ENCODE measurements around the gene QARS1. TPM values are rescaled to one million over a fixed set of nuclear protein-coding genes. Genes with fewer than 3 reads are reported as not detected.

Gene QARS1
- total RNA-seq, 1 donor from 2014 or later: 232 TPM

DNA sequence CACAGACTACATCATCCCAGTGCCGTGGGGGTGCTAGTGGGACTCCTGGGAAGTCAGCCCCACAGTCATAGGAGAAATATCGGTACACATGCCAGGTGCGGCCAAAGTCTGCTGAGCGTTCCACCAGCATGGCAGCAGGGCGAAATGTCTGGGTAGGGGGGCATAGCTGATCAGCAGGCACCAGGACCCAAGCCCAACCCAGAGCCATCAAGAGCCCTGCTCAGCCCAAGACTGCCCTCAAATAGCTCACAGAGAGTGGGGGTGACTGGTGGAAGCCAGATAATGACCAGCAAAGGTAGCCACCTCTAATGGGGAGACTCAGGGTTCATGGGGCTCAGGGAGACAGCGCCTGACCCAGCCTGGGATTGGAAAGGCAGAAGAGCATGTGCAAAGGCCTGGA, 27.0 kb upstream of the QARS1 start:
- TF ChIP-seq, protein P1, sequence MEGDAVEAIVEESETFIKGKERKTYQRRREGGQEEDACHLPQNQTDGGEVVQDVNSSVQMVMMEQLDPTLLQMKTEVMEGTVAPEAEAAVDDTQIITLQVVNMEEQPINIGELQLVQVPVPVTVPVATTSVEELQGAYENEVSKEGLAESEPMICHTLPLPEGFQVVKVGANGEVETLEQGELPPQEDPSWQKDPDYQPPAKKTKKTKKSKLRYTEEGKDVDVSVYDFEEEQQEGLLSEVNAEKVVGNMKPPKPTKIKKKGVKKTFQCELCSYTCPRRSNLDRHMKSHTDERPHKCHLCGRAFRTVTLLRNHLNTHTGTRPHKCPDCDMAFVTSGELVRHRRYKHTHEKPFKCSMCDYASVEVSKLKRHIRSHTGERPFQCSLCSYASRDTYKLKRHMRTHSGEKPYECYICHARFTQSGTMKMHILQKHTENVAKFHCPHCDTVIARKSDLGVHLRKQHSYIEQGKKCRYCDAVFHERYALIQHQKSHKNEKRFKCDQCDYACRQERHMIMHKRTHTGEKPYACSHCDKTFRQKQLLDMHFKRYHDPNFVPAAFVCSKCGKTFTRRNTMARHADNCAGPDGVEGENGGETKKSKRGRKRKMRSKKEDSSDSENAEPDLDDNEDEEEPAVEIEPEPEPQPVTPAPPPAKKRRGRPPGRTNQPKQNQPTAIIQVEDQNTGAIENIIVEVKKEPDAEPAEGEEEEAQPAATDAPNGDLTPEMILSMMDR (IDR thresholded peaks at IDR 0.05; ENCODE audit: insufficient read depth, low read length, severe bottlenecking): no peak

DNA sequence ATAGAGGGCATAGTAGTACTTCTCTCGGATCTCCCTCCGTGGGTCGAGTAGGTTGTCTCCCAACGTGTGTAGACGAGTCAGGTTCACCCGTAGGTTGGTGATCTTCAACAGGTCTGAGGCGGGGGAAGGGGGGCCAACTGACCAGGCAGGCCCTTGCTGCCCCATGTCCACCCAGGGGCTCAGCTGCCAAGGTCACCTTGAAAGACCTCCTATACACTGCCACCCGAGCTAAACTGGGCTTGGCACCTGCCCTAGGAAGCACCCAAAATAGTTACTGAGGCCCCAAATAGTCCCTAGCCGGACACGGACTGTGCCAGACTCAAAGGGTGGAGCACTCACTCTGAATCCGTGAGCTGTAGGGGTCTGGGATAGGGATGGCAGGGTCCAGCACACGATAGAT, 26.5 kb upstream of the QARS1 start:
- DNase-seq (ENCODE audit: low read depth) (no peak), FAIRE-seq (no peak)
- Histone ChIP-seq H3K36me3 (ENCODE audit: control insufficient read depth, insufficient read depth, low read length) (peaks cover 14% of the 10 kb centered on the region), H3K4me3 (ENCODE audit: low read depth, low read length) (no peak overlapping the region), H3K27me3 (ENCODE audit: control insufficient read depth, insufficient read depth, low read length) (no peaks in the 10 kb centered on the region)
- TF ChIP-seq, protein P1 (IDR thresholded peaks at IDR 0.05; ENCODE audit: insufficient read depth, low read length, severe bottlenecking): no peak

More for the DNA sequence above, 27.0 kb upstream of the QARS1 start:
- no peaks in the 10 kb centered on the region for H3K27me3 ChIP-seq (ENCODE audit: control insufficient read depth, insufficient read depth, low read length)
- FAIRE-seq: no peak
- no peak overlapping the region for H3K4me3 ChIP-seq (ENCODE audit: low read depth, low read length)
- DNase-seq (ENCODE audit: low read depth): no peak
- peaks cover 13% of the 10 kb centered on the region for H3K36me3 ChIP-seq (ENCODE audit: control insufficient read depth, insufficient read depth, low read length)

DNA sequence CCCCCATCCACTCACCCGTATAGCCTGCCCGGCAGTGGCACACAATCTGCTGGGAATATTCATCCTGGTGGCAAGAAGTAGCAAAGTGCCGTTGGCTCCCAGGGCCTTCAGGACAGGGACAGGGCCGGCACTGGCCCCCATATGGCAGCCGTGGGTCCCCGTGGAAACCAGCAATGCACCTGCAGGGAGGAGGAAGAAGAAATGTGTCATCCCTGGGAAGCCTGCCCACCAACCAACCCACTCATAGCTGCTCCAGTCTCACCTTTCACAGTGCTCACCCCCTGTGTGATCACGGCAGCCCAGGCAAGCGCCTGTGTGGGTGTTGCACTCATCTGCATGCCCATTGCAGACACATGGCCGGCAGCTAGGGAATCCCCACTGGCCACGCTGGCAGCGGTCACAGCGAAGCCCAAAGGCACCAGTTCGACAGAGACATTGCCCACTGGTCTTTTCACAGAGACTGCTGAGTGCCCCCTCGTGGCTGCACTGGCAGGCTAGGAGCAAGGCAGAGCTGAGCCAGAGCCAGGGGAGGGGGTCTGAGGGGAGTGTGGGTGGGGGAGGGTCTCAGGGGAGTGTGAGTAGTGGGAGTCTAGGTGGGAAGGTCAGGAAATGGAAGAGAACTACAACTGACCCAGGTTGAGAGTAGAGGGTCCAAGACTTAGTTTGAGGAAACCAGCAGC, 20.6 kb upstream of the QARS1 start:
- Histone ChIP-seq H3K4me3 (ENCODE audit: low read depth, low read length) (no peak overlapping the region), H3K36me3 (ENCODE audit: control insufficient read depth, insufficient read depth, low read length) (peaks cover 34% of the 10 kb centered on the region), H3K27me3 (ENCODE audit: control insufficient read depth, insufficient read depth, low read length) (no peaks in the 10 kb centered on the region)
- TF ChIP-seq, protein P1 (IDR thresholded peaks at IDR 0.05; ENCODE audit: insufficient read depth, low read length, severe bottlenecking): no peak
- no peak for FAIRE-seq
- no peak for DNase-seq (ENCODE audit: low read depth)

DNA sequence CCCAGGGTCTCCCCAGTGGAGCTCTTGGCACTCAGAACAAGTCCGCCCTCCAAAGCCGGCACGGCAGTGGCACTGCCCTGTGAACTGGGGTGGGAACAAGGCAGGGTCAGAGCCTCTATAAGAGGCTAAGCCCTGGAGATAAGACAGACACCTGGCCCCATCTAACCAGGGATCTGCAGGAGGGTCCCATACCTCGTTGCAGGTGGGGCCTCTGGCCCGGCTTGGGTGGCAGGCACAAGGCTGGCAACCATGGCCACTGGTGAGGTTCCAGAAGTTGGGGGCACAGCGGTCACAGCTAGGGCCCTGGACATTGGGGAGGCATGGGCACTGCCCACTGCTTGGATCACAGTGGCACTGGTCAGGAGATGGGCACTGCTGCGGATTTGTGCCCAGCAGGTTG, 19.6 kb upstream of the QARS1 start:
- Histone ChIP-seq H3K36me3 (ENCODE audit: control insufficient read depth, insufficient read depth, low read length) (peaks cover 34% of the 10 kb centered on the region), H3K4me3 (ENCODE audit: low read depth, low read length) (no peak overlapping the region), H3K27me3 (ENCODE audit: control insufficient read depth, insufficient read depth, low read length) (no peaks in the 10 kb centered on the region)
- FAIRE-seq (no peak), DNase-seq (ENCODE audit: low read depth) (no peak)
- TF ChIP-seq, protein P1 (IDR thresholded peaks at IDR 0.05; ENCODE audit: insufficient read depth, low read length, severe bottlenecking): no peak

DNA sequence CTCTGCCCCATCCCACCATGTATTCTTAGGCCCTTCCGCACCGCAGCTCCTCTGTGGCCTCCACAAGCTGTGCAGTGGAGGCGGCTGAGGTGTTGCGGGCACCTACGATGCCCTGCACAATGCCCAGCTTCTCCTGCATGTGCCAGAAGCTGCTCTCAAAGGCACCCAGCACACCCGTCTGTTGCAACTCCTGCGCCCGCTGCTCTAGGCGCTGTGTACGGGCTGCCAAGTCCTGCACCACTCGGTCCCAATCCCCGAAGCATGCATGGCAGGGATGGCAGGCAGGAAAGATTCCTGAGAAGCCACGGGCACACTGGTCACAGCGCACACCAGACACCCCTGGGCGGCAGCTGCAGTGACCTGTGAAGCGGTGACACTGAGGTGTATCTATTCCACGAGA, 19.1 kb upstream of the QARS1 start:
- no peak for DNase-seq (ENCODE audit: low read depth)
- TF ChIP-seq, protein P1 (IDR thresholded peaks at IDR 0.05; ENCODE audit: insufficient read depth, low read length, severe bottlenecking): no peak
- Histone ChIP-seq H3K36me3 (ENCODE audit: control insufficient read depth, insufficient read depth, low read length) (peaks cover 37% of the 10 kb centered on the region), H3K27me3 (ENCODE audit: control insufficient read depth, insufficient read depth, low read length) (no peaks in the 10 kb centered on the region), H3K4me3 (ENCODE audit: low read depth, low read length) (no peak overlapping the region)
- no peak for FAIRE-seq

All from bronchial epithelial cell (primary cell).